NCI-H82 treated with DMSO at 0.1 percent for 48 hours (cell line): ENCODE data around the gene CHPF2.

Experiments used
- DNase-seq: peaks from one replicate; lab custom pipeline; 2025; ENCODE audit not compliant: unreplicated experiment; lab: John Stamatoyannopoulos, UW

The CHPF2 gene

GRCh38 chr7:151244841-151245346 lies 12.6 kb downstream of the CHPF2 start:
- DNase-seq: no peak

GRCh38 chr7:151245360-151246101 lies 13.2 kb downstream of the CHPF2 start:
- peak; percentile 13 for DNase-seq

DNA sequence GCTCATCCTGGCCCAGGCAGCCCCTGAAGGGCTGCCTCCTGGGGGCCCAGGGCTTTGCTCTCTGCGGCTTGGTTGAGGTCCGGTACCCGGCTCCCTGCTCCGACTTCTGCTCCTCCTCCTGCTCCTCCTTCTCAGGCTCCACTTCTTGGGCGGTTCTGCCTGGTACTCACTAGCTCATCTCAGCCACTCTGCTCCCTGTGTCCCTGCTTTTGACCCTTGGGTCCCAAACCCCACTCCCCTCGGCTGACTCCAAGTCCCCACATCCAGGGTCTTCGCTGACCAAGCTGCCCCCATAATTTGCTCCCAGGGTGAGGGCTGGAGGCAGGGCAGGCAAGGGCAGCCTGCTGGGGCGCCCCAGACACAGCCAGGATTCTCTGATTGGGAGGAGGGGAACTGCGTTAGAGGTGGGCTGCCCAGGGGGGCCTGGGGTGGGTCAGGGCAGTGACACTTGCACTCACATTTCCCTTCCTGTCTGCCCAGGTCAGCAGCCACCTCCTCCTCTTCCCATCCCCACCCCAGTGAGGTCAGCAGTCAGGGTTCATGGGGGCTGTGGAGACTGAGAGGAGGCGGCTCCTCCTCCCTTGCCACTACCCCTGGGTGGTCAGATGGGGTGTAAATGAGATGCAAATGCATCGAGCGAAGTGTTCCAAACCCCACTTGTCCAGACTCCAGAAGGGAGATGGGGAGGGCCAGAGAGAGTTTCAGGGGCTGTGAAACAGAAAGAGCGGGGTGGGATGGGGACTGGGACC lies 14.0 kb downstream of the CHPF2 start:
- no peak for DNase-seq

- no peak for DNase-seq
Measured at GRCh38 chr7:151246851-151247580, 14.7 kb downstream of the CHPF2 start.

- no peak for DNase-seq
Measured at GRCh38 chr7:151247611-151248345, 15.5 kb downstream of the CHPF2 start.

DNA sequence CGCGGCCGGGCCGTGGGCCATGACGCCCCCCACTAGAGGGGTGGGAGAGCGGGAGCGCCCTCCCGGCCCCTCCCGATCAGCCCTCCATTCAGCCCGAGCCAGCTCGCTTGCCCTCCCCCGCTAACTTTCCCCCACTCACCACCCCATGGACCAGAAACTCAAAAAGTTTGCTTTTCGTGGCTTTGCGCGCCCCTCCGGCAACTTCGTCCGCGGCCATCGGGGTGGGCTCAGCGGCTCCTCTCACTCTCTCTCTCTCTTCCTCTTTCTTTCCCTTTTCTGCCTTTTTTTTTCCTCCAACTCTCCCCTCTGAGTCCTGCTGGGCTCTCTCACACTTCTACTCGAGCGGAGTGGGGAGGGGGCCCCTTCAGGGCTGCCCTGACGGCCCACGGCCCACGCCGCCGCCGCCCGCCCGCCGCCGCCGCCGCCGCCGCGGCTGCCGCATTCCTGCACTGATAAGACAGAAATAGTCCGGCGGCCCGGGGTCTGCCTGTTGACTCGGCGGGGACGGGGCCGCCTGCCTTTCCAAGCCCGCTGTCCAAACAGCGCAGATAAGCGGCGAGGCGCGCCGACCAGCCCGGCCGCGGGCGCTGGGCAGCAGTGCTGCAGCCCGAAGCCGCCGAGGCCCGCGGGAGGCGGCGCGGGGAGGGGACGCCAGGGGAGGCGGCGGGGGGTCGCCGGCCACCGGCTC lies 16.2 kb downstream of the CHPF2 start, which contains the start of gene SMARCD3:
SMARCD3 (minus strand) TSS at position 349 of the 688 bp plus-strand sequence; CDS start at position 217, 132 bp downstream.
- no peak for DNase-seq

GRCh38 chr7:151249034-151249731 lies 16.9 kb downstream of the CHPF2 start:
- no peak for DNase-seq

GRCh38 chr7:151249732-151250072 lies 17.4 kb downstream of the CHPF2 start:
- DNase-seq: no peak

DNA sequence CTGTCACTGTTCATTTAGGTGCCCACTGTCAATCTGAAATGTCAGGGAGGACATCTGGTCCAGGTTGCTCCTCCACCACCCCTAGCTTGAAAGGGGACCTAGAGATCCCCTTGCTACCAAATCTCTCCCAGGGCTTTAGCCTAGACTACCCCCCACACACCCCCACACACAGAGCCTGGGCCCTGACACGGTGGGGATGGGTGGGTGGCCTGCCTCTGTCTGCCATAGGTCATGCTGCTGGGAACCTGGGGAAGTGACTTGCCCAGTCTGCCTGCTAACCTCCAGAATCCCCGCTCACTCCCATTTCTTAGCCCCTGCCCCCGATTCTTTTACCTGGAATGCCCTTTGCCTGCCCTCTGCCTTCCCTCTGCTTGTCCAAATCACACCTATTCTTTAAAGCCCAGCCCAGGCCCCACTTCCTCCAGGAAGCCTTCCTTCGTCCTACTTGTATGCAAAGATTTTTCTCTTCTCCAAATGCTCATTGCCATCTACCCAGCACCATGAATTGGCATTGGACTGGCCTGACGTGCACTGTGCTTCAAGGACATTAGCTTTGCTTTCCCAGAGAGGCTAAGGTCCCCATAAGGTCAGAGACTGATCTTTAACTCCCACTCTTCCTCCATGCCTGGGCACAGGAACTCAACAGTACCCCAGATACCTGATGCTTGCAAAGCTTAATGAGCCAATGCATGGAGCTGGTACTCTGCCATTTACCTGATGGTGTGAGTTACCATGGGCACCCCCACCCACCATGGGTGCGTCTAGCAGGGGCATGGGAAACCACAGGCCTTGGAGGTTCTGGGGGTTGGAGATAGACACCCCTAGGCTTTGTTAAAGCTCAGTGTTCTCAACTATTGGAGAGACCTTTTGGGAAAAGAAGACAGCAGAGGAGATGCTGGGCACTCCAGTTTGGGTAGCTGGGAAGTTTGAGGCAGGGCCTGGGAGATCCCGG lies 18.2 kb downstream of the CHPF2 start:
- DNase-seq: no peak

GRCh38 chr7:151251328-151251688 lies 19.0 kb downstream of the CHPF2 start:
- no peak for DNase-seq

GRCh38 chr7:151251689-151252560 lies 19.6 kb downstream of the CHPF2 start:
- no peak for DNase-seq

- DNase-seq: no peak
Measured at GRCh38 chr7:151252561-151252835, 20.2 kb downstream of the CHPF2 start.

DNA sequence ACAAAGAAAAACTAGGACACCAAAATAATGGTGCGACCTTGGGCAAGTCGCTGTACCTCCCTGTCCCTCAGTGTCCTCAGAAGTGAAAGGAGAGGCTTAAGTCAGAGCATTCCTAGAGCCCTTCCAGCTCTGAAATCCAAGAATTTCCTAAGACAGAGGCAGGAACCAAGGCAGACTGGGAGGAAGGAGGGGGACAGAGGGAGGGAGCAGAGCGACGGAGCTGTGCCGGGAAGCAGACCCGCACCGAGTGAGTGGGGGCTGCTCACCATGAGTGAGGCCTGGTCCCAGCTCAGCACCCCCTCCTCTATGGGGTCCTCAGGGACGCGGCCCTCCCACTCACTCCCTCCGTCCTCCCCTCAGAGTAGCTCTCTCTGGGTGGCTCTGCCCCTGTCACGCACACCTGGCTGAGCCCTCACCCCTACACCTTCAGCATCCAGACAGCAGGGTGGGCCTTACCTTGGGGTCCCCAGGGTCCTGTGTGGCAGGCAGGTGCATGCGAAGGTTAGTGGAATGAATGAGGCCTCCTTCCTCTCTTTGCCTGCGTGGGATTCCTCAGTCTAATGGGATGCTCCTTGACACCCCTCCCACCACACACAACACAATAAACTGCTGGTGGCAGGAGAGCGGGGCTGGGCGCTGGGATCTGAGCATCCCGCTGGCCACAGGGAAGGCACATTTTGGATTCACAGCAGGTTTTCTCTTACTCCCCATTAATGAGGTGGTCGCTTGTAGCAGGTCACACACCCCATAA lies 20.9 kb downstream of the CHPF2 start:
- DNase-seq: no peak

- no peak for DNase-seq
Measured at GRCh38 chr7:151254316-151254715, 22.0 kb downstream of the CHPF2 start.

- no peak for DNase-seq
Measured at GRCh38 chr7:151254851-151255250, 22.6 kb downstream of the CHPF2 start.

DNA sequence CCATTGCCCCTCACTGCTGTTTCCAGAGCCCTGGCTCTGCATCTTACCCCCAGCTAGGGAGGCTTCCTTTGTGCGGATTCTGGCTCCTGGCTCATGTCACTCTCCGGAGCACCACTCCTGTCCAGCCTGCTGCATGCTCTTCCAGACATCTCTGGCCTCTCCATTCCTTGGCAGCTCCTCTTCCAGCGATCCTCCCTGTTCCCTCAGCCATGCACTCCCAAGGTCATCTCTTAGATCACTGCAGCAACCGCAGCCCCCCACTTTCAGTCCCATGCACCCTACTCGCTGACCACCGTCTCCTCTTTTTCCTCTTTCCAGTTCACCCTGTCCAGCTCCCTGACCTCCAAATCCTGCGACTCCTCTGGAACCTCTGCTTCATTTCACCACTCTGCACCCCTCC lies 23.1 kb downstream of the CHPF2 start:
- no peak for DNase-seq

DNA sequence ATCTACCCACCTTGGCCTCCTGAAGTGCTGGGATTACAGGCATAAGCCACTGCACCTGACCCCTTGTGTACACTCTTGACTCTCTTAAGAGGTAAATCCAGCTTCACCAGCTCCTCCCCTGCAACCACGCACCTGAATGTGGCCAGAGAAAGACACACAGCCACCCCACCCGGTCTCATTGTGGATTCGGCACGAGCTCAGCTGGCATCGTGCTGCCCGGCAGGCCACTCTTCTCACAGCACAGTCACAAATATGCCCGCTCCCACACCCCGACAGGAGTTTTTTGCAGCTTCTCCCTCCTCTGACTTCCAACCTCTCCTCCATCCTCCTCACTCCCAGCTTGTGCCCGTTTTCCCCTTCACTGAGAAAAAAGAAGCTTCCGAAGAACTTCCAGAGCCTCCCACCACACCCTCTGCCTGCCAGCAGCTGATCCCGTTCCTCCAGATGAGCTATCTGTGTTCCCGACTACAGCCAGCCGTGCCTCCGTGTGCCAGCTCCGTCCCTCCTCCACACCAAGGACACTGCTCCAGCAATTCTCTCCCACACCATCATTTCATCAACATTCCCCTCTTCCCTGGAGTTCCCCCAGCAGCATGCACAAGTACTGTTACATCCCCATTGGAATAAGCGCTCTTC lies 24.2 kb downstream of the CHPF2 start:
- no peak for DNase-seq
